Spleen (tissue), 11 donors: ENCODE data around the gene LSM2. TPM values are rescaled to one million over a fixed set of nuclear protein-coding genes. Genes with fewer than 3 reads are reported as not detected.

Experiments
- DNase-seq: peaks from one replicate; pipeline ENCODE4 v3.0.0-alpha.2; 2020
- H3K27ac ChIP-seq, 8 donors: fragments of 200-600 bp; sonication (generic) in 7 of 8; 1 replicate in 4 of 8; 2 replicates in 4 of 8; pipeline versions ENCODE4 v1.5.0 to v1.8.0; 2016 to 2021; ENCODE audit warnings: inconsistent platforms in 4 of 8, mild to moderate bottlenecking in 4 of 8, moderate library complexity in 1 of 8
- H3K27me3 ChIP-seq, 7 donors: fragments of 200-600 bp; sonication (generic) in 6 of 7; replicated peaks in 1 of 7; 1 replicate in 4 of 7; 2 replicates in 3 of 7; pipeline versions ENCODE4 v1.5.0 to v1.8.0; 2016 to 2021; ENCODE audit warnings: inconsistent platforms in 3 of 7, mild to moderate bottlenecking in 1 of 7
- H3K36me3 ChIP-seq, 6 donors: fragments of 200-600 bp; sonication (generic) in 5 of 6; 1 replicate in 4 of 6; 2 replicates in 2 of 6; pipeline versions ENCODE4 v1.5.0 to v1.8.0; 2016 to 2021; ENCODE audit warnings: inconsistent platforms in 2 of 6
- H3K4me1 ChIP-seq, 6 donors: fragments of 200-600 bp; sonication (generic) in 5 of 6; 1 replicate in 3 of 6; 2 replicates in 3 of 6; pipeline versions ENCODE4 v1.5.0 to v1.8.0; 2016 to 2021; ENCODE audit warnings: inconsistent platforms in 3 of 6
- H3K4me3 ChIP-seq, 8 donors: fragments of 200-600 bp; sonication (generic) in 7 of 8; 1 replicate in 4 of 8; 2 replicates in 4 of 8; pipeline versions ENCODE4 v1.5.0 to v1.8.0; 2016 to 2021; ENCODE audit warnings: inconsistent platforms in 4 of 8, mild to moderate bottlenecking in 4 of 8, moderate library complexity in 2 of 8
- H3K9me3 ChIP-seq, 8 donors: fragments of 200-600 bp; sonication (generic) in 7 of 8; 1 replicate in 4 of 8; 2 replicates in 4 of 8; pipeline versions ENCODE4 v1.5.0 to v1.8.0; 2016 to 2021; ENCODE audit warnings: inconsistent platforms in 4 of 8
- POLR2A ChIP-seq, 3 donors: fragments of 450-650 bp; IDR thresholded peaks; one replicate each; pipeline ENCODE4 v1.5.1; 2017; ENCODE audit warnings: antibody characterized with exemption in 3 of 3, mild to moderate bottlenecking in 1 of 3
- POLR2AphosphoS5 ChIP-seq, 3 donors: sonication (generic); formaldehyde crosslinking; IDR thresholded peaks; one replicate each; pipeline ENCODE4 v1.5.1; 2017; ENCODE audit warnings: antibody characterized with exemption in 3 of 3
- WGBS, 5 donors: extraction: QIAGEN DNeasy Blood & Tissue Kit in 3 of 5; methylation state at CpG; one replicate each; pipeline versions ENCODE4 v1.1.5 to v1.1.7; 2013 to 2018; 5-methylcytosine and 5-hydroxymethylcytosine counted together
- intact Hi-C: fragments of 100-400 bp; cut with DNase I; formaldehyde crosslinking; loops from one replicate; pipeline ENCODE4 v1.15.0; 2023; ENCODE audit warnings: low total_unique reads
- polyA plus RNA-seq, 3 donors: library from polyadenylated mRNA; stranded (reverse); fragments of 200-250 nt; gene quantifications; one replicate each; pipeline ENCODE4 v1.2.1, GENCODE V29; 2013
- total RNA-seq, 7 donors: library from RNA; depleted of rRNA in 3 of 7; stranded (reverse); fragments of >200 nt in 3 of 7; fragmentation: NEBNext Ultra II Directional in 4 of 7; extraction: Animal tissue kit (Norgen Biotek cat#: 25700) in 4 of 7; gene quantifications; one replicate each; pipeline versions ENCODE4 v1.1.0 to v1.2.1, GENCODE V29; 2016 to 2021
- TF ChIP-seq, protein P1 (sequence below), 11 experiments: fragments of 200-600 bp in 7 of 11; fragments of 450-650 bp in 4 of 11; sonication (generic) in 4 of 11; IDR thresholded peaks in 8 of 11; conservative IDR thresholded peaks in 3 of 11; 1 replicate in 7 of 11; 2 replicates in 4 of 11; pipeline versions ENCODE4 v1.4.0 to v1.8.0; 2016 to 2021; ENCODE audit warnings: antibody characterized with exemption in 11 of 11, inconsistent platforms in 4 of 11, mild to moderate bottlenecking in 1 of 11
- donor health status: healthy with polysubstance abuse.
- donor health status: DM: no; HTN: no; CAD: no; lungs with moderate emphysema.
- donor health status: DM: no; HTN: no; CAD: no.
- donor health status: Bipolar disorder and iron deficiency.
- donor health status: healthy.
- donor health status: DM: no; HTN: no; CAD: no.
- donor health status: DM: yes; HTN: yes; CAD: no.

LSM2 gene
- total and polyA plus RNA-seq, 10 donors, result 35.9 to 98.9 (median 51.6) TPM

DNA sequence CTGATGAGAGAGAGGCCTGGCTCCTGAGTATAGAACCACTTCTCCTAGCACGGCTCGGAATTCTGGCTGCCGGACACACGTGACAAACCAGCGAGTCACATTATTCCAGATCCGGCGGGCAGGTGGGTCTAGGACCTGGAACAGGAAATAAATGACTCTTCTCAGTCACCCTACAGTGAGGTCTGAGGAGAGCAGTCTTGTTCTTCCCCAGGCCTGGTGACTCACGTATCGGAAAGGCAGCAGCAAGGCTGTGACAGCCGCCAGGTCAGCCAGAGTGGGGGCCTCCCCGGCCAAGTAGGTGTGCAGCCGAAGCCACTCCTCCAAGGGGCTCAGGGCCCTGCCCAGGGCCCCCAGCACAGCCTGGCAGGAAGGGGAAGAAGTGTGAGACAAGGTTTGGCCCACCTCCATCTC is 14.0 kb downstream of the LSM2 start:
- Histone ChIP-seq H3K27ac (peak overlapping the region in 2 of 8 donors; percentile 57 to 59), H3K9me3 (no peaks in the 10 kb centered on the region), H3K4me3 (no peak overlapping the region), H3K36me3 (peaks cover 0 to 48% (median 14%) of the 10 kb centered on the region in 6 donors), H3K4me1 (peaks cover 13 to 94% (median 72%) of the 10 kb centered on the region in 6 donors), H3K27me3 (no peaks in the 10 kb centered on the region)
- TF ChIP-seq POLR2AphosphoS5 (IDR thresholded peaks at IDR 0.05), result no peak
- TF ChIP-seq, protein P1, sequence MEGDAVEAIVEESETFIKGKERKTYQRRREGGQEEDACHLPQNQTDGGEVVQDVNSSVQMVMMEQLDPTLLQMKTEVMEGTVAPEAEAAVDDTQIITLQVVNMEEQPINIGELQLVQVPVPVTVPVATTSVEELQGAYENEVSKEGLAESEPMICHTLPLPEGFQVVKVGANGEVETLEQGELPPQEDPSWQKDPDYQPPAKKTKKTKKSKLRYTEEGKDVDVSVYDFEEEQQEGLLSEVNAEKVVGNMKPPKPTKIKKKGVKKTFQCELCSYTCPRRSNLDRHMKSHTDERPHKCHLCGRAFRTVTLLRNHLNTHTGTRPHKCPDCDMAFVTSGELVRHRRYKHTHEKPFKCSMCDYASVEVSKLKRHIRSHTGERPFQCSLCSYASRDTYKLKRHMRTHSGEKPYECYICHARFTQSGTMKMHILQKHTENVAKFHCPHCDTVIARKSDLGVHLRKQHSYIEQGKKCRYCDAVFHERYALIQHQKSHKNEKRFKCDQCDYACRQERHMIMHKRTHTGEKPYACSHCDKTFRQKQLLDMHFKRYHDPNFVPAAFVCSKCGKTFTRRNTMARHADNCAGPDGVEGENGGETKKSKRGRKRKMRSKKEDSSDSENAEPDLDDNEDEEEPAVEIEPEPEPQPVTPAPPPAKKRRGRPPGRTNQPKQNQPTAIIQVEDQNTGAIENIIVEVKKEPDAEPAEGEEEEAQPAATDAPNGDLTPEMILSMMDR (IDR thresholded peaks at IDR 0.05 in 8 of 11, conservative IDR thresholded peaks at IDR 0.05 in 3 of 11), result no peak
- no peak for TF ChIP-seq POLR2A (IDR thresholded peaks at IDR 0.05)
- intact Hi-C loops, result loop anchor here (10.0 kb wide), 1 partner anchor 58 kb away; the partner anchor contains the start of gene CLIC1
- WGBS, 5 donors, result 68 to 75% (median 71%) methylated on average over 12 of the region's 12 CpGs
- no peak for DNase-seq

DNA sequence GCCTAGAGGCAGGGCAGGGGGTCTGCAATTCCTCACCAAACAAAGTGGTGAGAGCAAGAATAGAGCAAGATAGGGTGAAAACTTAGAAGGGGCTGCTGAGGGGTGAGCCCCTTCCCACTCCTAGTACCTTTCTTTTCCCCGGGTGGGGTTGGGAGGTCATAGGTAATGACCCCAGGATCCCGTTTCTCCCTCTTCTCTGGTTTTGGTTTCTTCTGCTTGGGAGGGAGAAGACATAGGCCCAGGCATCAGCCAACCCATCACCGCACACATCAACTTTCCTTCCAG is 14.7 kb downstream of the LSM2 start:
- Histone ChIP-seq H3K27me3 (no peaks in the 10 kb centered on the region), H3K36me3 (peaks cover 0 to 55% (median 14%) of the 10 kb centered on the region in 6 donors), H3K27ac (peak overlapping the region in 2 of 8 donors; percentile 23 to 59), H3K4me1 (peaks cover 9 to 90% (median 65%) of the 10 kb centered on the region in 6 donors), H3K9me3 (no peaks in the 10 kb centered on the region), H3K4me3 (no peak overlapping the region)
- no peak for TF ChIP-seq POLR2AphosphoS5 (IDR thresholded peaks at IDR 0.05)
- DNase-seq, result no peak
- WGBS, 5 donors, result 76 to 93% (median 82%) methylated on average over 3 of the region's 3 CpGs
- intact Hi-C loops, result loop anchor here (10.0 kb wide), 1 partner anchor 57 kb away; the partner anchor contains the start of gene CLIC1

DNA sequence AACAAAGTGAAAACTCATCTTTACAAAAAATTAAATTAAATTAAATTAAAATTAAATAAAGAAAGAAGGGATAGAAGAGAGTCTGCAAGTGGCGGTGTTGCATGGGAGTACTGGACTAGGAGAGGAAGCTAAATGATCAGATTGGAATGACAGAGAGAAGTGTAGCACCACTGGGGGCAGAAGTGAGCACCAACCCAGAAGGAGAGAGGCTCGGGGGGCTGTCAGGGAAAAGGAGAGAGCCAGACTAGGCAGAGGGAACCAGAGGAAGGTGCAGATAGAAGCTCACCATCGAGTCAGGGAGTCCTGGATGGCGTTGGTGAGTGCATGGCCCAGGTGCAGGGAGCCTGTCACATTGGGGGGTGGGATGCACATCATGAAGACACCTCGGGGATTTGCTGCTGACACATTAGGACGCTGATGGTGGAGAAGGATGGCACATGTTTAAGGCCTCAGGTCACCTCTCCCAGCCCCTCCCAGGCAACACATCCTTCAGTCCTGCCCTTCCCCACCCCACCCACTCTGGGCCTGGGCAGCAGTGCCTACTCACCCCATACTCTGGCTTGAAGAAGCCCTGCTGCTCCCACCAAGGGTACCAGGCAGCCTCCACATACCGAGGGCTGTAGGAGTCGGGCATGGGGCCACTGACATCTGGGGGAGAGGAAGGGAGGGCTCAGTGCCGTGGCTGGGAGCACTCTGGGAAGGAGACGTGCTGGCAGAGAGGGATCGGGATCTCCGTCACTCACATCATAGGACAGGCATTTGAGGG is 15.3 kb downstream of the LSM2 start:
- DNase-seq, result no peak
- H3K27me3 ChIP-seq, result no peaks in the 10 kb centered on the region
- 69 to 77% (median 74%) methylated on average over 10 to 12 of the region's 12 CpGs for WGBS, 5 donors
- intact Hi-C loops, result loop anchor here (10.0 kb wide), 1 partner anchor 57 kb away; the partner anchor contains the start of gene CLIC1
- H3K9me3 ChIP-seq, result no peaks in the 10 kb centered on the region
- peak in 1 of 3 donors; percentile 7 for TF ChIP-seq POLR2AphosphoS5 (IDR thresholded peaks at IDR 0.05)
- TF ChIP-seq POLR2A (IDR thresholded peaks at IDR 0.05), result no peak
- TF ChIP-seq, protein P1 (IDR thresholded peaks at IDR 0.05 in 8 of 11, conservative IDR thresholded peaks at IDR 0.05 in 3 of 11), result peak in 7 of 11 experiments; percentile 43 to 60 (median 48)
- peaks cover 9 to 85% (median 59%) of the 10 kb centered on the region in 6 donors for H3K4me1 ChIP-seq
- H3K36me3 ChIP-seq, result peaks cover 0 to 58% (median 14%) of the 10 kb centered on the region in 6 donors
- H3K4me3 ChIP-seq, result no peak overlapping the region
- peak overlapping the region in 3 of 8 donors; percentile 11 to 59 (median 23) for H3K27ac ChIP-seq

DNA sequence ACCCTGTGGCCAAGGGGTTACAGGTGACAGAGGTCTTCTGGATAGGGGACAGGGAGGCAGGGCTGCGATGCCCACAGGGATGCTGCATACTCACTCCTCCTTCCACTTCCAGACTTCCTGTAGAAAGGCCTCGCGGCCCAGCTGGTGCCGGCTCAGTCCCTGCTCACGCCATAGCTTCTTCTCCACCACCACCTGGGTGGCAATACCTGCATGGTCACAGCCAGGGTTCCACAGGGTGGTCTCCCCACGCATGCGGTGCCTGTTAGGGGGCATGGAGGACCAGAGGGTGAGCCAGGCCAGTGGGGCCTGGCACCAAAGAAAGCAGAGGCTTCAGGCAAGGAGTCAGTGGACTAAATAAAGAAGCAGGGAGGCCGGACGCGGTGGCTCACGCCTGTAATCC is 21.3 kb downstream of the LSM2 start:
- Histone ChIP-seq H3K36me3 (peaks cover 0 to 93% (median 53%) of the 10 kb centered on the region in 6 donors), H3K4me3 (no peak overlapping the region), H3K27me3 (no peaks in the 10 kb centered on the region), H3K9me3 (no peaks in the 10 kb centered on the region), H3K27ac (no peak overlapping the region), H3K4me1 (peaks cover 0 to 30% (median 20%) of the 10 kb centered on the region in 6 donors)
- intact Hi-C loops, result no loop called here
- DNase-seq, result no peak
- TF ChIP-seq, protein P1 (IDR thresholded peaks at IDR 0.05 in 8 of 11, conservative IDR thresholded peaks at IDR 0.05 in 3 of 11), result no peak
- TF ChIP-seq POLR2AphosphoS5 (IDR thresholded peaks at IDR 0.05) (peak in 2 of 3 donors; percentile 7 to 30), POLR2A (IDR thresholded peaks at IDR 0.05) (no peak)
- 87 to 97% (median 96%) methylated on average over 6 to 11 of the region's 11 CpGs for WGBS, 5 donors
